ENCODE data around the gene CFAP97.
"Not testable (repeated sequence)": the region's sequence is repeated elsewhere in the genome, so short reads cannot be mapped to it uniquely, and the experiment has no call there.

CFAP97 gene

DNA sequence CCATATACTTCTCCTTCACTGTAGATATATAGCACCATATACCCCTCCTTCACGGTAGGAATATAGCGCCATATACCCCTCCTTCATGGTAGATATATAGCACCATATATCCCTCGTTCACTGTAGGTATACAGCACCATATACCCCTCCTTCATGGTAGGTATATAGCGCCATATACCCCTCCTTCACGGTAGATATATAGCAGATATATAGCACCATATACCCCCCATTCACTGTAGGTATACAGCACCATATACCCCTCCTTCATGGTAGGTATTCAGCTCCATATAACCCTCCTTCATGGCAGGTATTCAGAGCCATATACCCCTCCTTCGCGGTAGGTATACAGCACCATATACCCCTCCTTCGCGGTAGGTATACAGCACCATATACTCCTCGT lies 18.1 kb upstream of the CFAP97 start:
- DNase-seq, result no peak

GRCh38 chr4:185221491-185221890 lies 17.7 kb upstream of the CFAP97 start:
- DNase-seq, result no peak

DNA sequence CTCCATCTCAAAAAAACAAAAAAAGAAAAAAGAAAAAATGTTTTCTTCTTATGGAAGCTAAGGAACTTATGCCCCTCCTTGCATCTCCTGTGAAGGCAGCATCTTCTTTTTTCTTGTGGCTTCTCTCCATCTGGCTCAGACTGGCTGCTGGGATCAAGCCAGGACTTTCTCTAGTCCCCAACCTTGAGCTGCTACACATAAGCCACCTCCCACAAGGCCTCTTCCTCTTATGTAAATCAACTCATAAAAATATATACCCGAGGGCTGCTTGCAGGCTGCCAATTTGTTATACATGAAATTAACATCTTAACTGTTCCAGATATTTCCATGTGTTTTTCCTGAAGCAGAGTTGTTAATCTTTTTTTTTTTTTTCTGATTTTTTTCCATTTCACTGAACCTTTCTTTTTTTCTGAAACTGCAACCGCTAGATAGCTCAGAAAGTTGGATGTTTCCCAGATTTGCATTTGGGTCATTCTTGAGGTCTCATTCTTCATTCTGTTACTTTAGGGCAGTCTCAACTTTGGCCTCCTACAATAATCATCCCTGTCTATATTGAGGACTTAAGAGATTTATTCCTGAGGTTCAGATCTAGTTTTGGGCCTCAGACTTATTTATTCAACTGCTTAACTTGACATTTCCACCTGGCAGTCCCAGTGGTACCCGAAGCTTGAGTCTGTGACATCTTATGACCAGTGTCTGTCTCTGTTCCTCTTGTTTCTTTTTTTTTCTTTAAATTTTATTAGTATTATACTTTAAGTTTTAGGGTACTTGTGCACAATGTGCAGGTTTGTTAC lies 15.9 kb upstream of the CFAP97 start:
- DNase-seq, result no peak

GRCh38 chr4:185218312-185218711 lies 14.5 kb upstream of the CFAP97 start:
- DNase-seq, result no peak

DNA sequence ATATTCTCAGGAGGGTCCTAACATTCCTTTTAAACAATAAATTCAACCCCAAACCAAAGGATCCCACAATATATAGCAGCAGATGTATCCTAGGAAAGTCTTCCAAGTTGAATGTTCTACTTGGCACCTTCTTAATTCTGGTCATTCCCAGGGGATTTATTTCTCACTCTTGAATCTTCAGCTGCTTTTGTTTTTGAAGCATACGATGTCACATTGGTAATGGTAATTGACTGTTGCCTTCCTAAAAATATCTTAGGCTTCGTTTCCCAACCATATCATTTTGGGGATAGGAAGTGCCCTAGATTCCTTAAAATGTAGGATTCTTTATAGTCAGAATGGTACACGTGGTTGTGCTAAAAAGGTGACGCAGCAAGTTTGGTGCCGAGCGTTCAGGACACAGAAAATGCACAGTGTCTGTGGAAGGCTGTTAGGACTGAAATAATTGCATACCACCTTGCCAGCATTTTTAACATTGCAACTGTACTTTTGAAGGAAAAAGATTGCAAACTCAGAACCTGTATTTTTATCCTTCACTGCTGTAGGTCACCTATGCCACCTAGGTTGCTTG lies 13.7 kb upstream of the CFAP97 start:
- no peak for DNase-seq

- DNase-seq, result no peak
These were observed 11.5 kb upstream of the CFAP97 start for GRCh38 chr4:185215261-185215660.

DNA sequence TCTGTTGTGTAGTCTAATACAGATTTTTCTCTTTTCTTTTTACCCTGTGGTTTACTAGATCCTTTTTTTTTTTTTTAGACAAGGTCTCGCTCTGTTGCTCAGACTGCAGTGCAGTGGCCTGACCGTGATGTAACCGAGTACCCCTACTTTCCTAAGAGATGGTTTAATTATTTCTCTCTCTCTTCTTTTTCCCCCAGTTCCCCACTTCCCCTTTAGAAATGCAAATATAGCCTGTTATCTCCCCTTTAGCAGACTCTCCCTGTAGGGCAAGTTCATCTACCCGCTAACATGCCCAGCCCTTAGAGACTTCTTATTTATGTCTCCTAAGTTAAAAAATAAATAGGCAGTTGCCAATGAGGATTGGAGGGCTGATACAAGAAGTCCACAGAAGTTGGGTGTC lies 10.1 kb upstream of the CFAP97 start:
- peak; percentile 33 for DNase-seq

DNA sequence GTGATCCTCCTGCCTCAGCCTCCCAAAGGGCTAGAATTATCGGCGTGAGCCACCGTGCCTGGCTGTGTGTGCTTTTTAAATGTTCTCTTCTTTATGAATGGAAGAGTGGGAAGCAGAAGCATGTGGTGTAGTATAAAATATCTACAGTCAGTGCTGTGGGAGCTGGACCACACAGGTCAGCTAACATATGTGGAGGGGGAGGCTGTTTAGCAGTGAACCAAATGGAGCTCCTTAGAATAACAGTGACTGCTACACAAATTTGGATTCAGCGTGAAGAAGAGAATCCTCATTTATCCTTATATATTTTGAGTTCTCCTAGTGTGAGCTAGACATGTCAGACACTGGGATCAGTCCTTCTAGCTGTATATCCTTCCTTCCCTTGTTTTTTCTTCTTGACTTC lies 8.8 kb upstream of the CFAP97 start:
- DNase-seq, result no peak

- DNase-seq, result no peak
These were observed 7.8 kb upstream of the CFAP97 start for GRCh38 chr4:185211641-185212040.

GRCh38 chr4:185211035-185211434 lies 7.2 kb upstream of the CFAP97 start:
- DNase-seq, result no peak

- DNase-seq, result peak; percentile 26
These were observed 6.5 kb upstream of the CFAP97 start for GRCh38 chr4:185210102-185210981.

DNA sequence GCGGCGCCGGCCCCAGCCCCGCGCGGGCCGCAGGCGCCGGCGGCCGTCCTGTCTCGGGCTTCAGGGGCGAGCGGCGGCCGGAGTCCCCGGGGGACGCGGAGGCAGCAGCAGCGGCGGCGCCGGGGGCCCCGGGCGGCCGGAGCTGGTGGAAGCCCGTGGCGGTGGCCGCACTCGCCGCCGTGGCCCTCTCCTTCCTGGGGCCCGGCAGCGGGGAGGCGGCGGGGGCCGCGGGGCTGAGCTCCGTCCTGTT lies 6.0 kb upstream of the CFAP97 start:
- not testable (repeated sequence) for DNase-seq

DNA sequence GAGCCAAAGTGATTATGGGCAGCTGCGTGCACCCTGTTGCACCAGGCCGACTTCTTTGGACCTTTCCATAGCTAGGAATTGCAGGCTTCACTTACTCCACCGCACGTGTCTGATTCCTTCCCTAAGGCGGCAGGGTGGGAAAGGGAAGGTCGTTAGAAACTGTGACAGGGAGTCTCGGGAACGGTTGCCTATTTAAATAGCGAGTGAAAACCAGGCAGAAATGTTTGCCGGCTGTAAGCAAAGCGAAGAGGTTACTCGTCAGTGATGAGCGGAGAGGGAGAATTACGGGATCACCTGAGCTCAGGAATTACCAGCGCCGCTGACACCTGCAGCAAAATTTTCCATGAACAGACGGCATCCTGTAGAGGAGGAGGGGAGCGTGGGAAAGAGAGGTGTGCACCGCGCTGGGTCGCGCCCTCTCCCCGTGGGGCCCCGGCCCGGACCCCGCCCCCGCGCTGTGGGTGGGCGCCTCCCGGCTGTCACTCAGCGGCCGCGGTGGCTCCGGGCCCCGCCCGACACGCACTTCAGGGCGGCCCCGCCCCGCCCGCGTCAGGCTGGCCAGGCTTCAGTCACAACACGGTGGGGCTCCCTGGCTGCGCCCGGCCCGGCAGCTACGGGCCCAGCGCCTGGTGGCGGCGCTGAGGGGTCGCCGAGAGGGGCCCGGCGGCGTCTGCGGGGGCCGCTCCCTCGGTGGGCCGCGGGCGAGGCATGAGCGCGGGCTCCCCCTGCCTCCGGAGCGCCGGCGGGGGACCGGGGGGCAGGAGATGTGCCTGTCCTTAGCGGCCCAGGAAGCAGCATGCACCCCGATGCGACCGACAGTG lies 5.4 kb upstream of the CFAP97 start, which contains the start of gene SNX25:
TSS of gene SNX25 (plus strand) at position 568 of the 821 bp plus-strand sequence. CDS start at position 797, 229 bp downstream.
- peak; percentile 88 for DNase-seq

GRCh38 chr4:185207466-185207865 lies 3.7 kb upstream of the CFAP97 start:
- no peak for DNase-seq

GRCh38 chr4:185205697-185206342 lies 2.0 kb upstream of the CFAP97 start:
- DNase-seq, result no peak

DNA sequence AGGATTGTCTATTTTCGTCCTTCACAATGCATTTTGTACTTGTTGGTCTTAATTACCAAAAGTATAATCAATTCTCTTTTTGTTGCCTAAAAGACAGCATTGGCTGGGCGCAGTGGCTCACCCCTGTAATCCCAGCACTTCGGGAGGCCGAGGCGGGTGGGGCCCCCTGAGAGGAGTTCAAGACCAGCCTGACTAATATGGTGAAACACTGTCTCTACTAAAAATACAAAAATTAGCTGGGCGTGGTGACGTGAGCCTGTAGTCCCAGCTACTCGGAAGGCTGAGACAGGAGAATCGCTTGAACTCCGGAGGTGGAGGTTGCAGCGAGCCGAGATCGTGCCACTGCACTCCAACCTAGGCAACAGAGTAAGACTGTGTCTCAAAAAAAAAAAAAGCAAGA lies 1.3 kb upstream of the CFAP97 start:
- DNase-seq, result not testable (repeated sequence)

GRCh38 chr4:185204238-185204910 lies 574 bp upstream of the CFAP97 start:
- no peak for DNase-seq

- DNase-seq, result no peak
These were observed 765 bp downstream of the CFAP97 start for GRCh38 chr4:185202984-185203485.

DNA sequence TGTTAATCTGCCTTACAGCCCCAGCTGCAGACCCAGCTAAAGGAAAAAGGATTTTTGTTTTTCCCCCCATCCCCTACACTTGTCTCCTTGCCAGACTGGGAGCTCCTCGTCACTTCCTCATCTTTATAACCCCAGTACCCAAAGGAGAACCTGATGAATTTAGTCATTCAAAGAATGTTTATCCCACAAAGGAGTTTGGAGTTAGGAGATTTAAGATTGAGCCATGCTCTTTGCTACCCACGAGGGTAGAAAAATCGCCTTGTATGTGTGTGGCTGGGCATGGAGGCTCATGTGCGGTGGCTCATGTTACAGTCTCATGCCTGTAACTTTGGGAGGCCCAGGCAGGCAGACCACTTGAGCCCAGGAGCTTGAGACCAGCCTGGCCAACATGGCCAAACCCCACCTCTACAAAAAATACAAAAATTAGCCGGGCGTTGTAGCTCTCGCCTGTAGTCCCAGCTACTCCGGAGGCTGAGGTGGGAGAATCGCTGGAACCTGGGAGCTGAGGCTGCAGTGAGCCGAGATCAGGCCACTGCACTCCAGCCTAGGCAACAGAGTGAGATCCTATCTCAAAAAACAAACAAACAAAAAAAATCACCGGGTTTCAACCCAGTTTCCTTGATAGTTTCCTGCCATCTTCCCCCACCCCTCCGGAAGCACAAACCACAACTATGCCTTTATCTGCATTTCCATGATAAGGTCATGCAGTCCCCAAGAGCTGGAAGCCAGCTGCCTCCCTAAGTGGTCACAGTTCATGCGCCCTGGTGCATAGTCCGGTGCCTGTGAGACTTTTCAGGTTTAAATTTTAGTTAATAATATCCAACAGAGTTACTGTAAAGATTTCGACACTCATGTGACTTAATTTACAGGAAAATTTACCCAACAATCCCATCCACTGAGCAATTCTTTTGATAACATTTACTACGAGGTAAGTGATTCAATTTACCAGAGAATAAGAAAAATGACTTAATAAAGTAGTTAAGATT lies 1.5 kb downstream of the CFAP97 start:
- DNase-seq, result no peak

GRCh38 chr4:185198189-185198588 lies 5.6 kb downstream of the CFAP97 start:
- not testable (repeated sequence) for DNase-seq
